Epithelial cell of proximal tubule (primary cell): Measurements from ENCODE around the gene VWA1. TPM values are rescaled to one million over a fixed set of nuclear protein-coding genes. Genes with fewer than 3 reads are reported as not detected.

Experiments
- DNase-seq: peaks from one replicate; pipeline ENCODE4 v3.0.0-alpha.2; 2011; ENCODE audit warnings: low read depth
- H3K4me3 ChIP-seq: 2 replicates; pipeline ENCODE4 v1.5.1; 2011; ENCODE audit warnings: low read depth, mild to moderate bottlenecking, low read length
- CTCF ChIP-seq: conservative IDR thresholded peaks from 2 replicates; pipeline ENCODE4 v1.5.1; 2012; ENCODE audit warnings: low read depth, mild to moderate bottlenecking, low read length
- total RNA-seq: library from RNA; depleted of rRNA; stranded (reverse); fragments of >200 nt; gene quantifications from 2 replicates; pipeline ENCODE4 v1.2.3, GENCODE V29; 2015

VWA1 gene
- total RNA-seq, 1 donor from 2014 or later, result 56.3 TPM

GRCh38 chr1:1434131-1434823 lies 1.2 kb upstream of the VWA1 start:
- DNase-seq, result no peak
- no peak overlapping the region for H3K4me3 ChIP-seq
- TF ChIP-seq CTCF, result no peak

GRCh38 chr1:1434824-1435105 lies 725 bp upstream of the VWA1 start:
- DNase-seq, result no peak
- TF ChIP-seq CTCF, result no peak
- H3K4me3 ChIP-seq, result no peak overlapping the region

- H3K4me3 ChIP-seq, result peak overlapping the region; percentile 49
- no peak for TF ChIP-seq CTCF
- no peak for DNase-seq
These were observed 580 bp downstream of the VWA1 start for GRCh38 chr1:1435911-1436629.

- peak overlapping the region; percentile 49 for H3K4me3 ChIP-seq
- DNase-seq, result no peak
- no peak for TF ChIP-seq CTCF
These were observed 1.1 kb downstream of the VWA1 start for GRCh38 chr1:1436630-1437032.

- no peak for TF ChIP-seq CTCF
- no peak for DNase-seq
These were observed 1.8 kb downstream of the VWA1 start for GRCh38 chr1:1437033-1437903.

GRCh38 chr1:1437904-1438376 lies 2.5 kb downstream of the VWA1 start:
- TF ChIP-seq CTCF, result peak; percentile 22
- peak overlapping the region; percentile 47 for H3K4me3 ChIP-seq
- DNase-seq, result peak; percentile 20

More at GRCh38 chr1:1437033-1437903, 1.8 kb downstream of the VWA1 start:
- H3K4me3 ChIP-seq, result peak overlapping the region; percentile 47
